Stimulated activated CD4-positive, alpha-beta T cell treated with anti-CD3 and anti-CD28 coated beads, Interleukin-12 subunit alpha, Interleukin-12 subunit beta, amount 100 ng/mL, for 24 hours (primary cell): ENCODE results near the gene FAM163A.
"Not testable (repeated sequence)": the region's sequence is repeated elsewhere in the genome, so short reads cannot be mapped to it uniquely, and the experiment has no call there.

Experiments
- DNase-seq, 2 experiments: peaks; one replicate each; pipeline ENCODE4 v3.0.0-alpha.2; 2020; ENCODE audit warnings: low read depth in 2 of 2

The FAM163A gene

GRCh38 chr1:179853102-179853501 is 110.0 kb downstream of the FAM163A start:
- DNase-seq: no peak

- not testable (repeated sequence) for DNase-seq
Measured at GRCh38 chr1:179855831-179856230, 112.7 kb downstream of the FAM163A start.

GRCh38 chr1:179856296-179856695 is 113.2 kb downstream of the FAM163A start:
- no peak for DNase-seq

- no peak for DNase-seq
Measured at GRCh38 chr1:179857009-179857408, 113.9 kb downstream of the FAM163A start.

- no peak for DNase-seq
Measured at GRCh38 chr1:179860652-179861051, 117.6 kb downstream of the FAM163A start.

- DNase-seq: no peak
Measured at GRCh38 chr1:179865377-179865776, 122.3 kb downstream of the FAM163A start.
